Hematopoietic multipotent progenitor cell treated with erythropoietin and hydrocortisone succinate and interleukin-3 and kit ligand, for 4 days (in vitro differentiated cells): ENCODE measurements around the gene SPG7.

Experiments
- DNase-seq: peaks from one replicate; pipeline ENCODE4 v3.0.0-alpha.2; 2015

Gene SPG7

GRCh38 chr16:89548344-89549006, 40.3 kb downstream of the SPG7 start:
- DNase-seq = no peak

GRCh38 chr16:89549007-89549700, 41.0 kb downstream of the SPG7 start:
- DNase-seq = no peak

DNA sequence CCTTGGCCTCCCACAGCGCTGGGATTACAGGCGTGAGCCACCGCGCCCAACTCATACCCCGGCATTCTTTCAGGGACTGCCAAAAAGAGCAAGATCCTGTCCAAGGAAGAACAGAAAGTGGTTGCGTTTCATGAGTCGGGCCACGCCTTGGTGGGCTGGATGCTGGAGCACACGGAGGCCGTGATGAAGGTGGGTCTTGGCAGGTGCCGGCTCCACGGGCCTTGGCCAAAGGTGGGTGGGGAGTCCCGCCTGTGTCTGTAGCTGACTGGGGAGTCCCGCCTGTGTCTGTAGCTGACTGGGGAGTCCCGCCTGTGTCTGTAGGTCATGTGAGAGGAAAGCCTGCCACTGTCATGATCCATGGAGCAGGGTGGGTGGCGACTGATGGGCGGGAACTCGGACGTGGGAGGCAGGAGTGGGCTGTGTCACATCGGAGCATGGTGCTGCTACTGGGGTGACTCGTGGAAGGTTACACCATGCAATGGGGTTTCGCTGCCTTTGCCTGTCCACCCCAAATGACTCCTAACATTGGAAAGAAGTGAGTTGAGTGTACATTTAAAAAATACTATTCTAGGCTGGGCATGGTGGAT, 42.3 kb downstream of the SPG7 start:
- no peak for DNase-seq

GRCh38 chr16:89552329-89552728, 44.1 kb downstream of the SPG7 start:
- no peak for DNase-seq

- DNase-seq = no peak
Observed at GRCh38 chr16:89552913-89553312, 44.7 kb downstream of the SPG7 start.

GRCh38 chr16:89553733-89554132, 45.5 kb downstream of the SPG7 start:
- DNase-seq = no peak

GRCh38 chr16:89554343-89554742, 46.1 kb downstream of the SPG7 start:
- DNase-seq = no peak

GRCh38 chr16:89555265-89555664, 47.1 kb downstream of the SPG7 start:
- DNase-seq = no peak

- DNase-seq = no peak
Observed at GRCh38 chr16:89555780-89556179, 47.6 kb downstream of the SPG7 start.

DNA sequence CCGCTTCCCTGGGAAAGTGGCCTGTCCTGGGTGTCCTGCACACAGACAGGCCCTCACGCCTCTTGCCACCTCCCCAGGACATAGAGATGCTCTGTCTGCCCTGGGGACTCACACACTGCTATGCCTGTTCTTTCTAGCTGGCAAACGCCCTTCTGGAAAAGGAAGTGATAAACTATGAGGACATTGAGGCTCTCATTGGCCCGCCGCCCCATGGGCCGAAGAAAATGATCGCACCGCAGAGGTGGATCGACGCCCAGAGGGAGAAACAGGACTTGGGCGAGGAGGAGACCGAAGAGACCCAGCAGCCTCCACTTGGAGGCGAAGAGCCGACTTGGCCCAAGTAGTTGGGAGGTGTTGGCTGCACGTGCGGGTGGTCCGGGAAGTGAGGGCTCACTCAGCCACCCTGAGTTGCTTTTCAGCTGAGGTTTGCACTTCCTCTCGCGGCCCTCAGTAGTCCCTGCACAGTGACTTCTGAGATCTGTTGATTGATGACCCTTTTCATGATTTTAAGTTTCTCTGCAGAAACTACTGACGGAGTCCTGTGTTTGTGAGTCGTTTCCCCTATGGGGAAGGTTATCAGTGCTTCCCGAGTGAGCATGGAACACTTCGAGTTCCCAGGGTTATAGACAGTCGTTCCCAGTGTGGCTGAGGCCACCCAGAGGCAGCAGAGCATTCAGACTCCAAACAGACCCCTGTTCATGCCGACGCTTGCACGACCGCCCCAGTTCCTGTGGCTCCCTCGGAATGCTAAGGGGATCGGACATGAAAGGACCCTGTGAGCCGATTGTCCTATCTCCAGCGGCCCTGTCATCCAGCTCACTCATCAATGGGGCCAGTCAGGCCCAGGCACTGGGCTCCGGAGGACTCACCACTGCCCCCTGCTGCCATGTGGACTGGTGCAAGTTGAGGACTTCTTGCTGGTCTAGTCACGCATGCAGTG, 48.8 kb downstream of the SPG7 start:
- DNase-seq = peak; percentile 93

GRCh38 chr16:89557690-89558490, 49.7 kb downstream of the SPG7 start:
- DNase-seq = no peak

DNA sequence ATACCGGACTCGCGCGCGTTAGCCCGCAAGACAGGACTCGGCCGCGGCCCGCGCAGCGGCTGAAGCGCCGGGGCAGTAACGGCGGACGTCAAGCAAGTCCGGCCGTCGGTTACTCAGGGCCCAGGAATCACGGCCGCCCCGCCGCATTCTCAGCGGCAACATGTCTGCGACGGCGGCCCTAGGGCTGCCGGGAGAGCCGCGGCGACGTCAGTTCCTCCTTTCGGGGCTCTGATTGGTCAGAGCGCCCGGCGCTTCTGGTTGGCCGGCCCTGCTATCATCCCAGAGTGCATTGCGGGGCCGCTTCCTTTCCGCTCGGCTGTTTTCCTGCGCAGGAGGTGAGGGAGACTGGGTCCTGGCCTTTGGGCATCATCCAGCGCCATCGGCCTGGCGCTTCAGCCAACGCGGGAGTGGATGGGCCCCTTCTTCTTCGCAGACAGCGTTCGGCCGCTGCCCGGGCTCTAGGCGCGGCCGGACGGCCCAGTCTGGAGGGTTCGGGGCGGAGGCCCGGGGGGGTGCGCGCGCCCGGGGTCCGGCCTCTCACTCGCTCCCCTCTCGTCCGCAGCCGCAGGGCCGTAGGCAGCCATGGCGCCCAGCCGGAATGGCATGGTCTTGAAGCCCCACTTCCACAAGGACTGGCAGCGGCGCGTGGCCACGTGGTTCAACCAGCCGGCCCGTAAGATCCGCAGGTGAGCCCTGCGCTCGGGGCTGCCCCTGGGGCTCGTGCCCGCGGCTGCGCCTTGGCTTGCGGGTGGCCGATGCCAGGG, 52.4 kb downstream of the SPG7 start, which contains the start of gene RPL13:
Gene RPL13, plus strand, starts transcription at position 305 of the 764 bp plus-strand sequence. Its CDS starts 278 bp downstream, at position 583.
- peak; percentile 98 for DNase-seq

DNA sequence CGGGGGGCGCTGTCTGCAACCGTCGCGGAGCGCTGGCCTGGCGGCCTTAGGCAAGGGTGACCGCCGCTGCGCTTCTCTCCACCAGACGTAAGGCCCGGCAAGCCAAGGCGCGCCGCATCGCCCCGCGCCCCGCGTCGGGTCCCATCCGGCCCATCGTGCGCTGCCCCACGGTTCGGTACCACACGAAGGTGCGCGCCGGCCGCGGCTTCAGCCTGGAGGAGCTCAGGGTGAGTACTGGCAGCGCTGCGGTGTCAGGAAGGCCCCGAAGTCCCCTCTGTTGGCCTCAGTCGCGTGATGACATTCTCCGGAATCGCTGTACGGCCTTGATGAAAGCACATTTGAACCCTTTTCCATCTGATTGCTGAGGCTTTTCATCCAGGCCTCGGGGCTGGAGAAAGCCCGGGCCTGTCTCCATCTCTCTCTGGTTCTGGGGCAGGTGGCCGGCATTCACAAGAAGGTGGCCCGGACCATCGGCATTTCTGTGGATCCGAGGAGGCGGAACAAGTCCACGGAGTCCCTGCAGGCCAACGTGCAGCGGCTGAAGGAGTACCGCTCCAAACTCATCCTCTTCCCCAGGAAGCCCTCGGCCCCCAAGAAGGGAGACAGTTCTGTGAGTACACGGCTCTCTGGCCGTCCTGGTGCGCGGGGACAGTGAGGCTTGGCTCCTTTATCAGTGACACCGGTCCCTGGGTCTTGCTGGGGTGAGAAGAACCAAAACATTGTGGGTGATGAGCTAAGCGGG, 53.1 kb downstream of the SPG7 start:
- DNase-seq = peak; percentile 33

- DNase-seq = no peak
Observed at GRCh38 chr16:89561884-89562599, 53.8 kb downstream of the SPG7 start.

GRCh38 chr16:89562939-89563338, 54.7 kb downstream of the SPG7 start:
- DNase-seq = no peak

- DNase-seq = no peak
Observed at GRCh38 chr16:89563639-89564392, 55.6 kb downstream of the SPG7 start.

- DNase-seq = peak; percentile 52
Observed at GRCh38 chr16:89564476-89565255, 56.5 kb downstream of the SPG7 start.

DNA sequence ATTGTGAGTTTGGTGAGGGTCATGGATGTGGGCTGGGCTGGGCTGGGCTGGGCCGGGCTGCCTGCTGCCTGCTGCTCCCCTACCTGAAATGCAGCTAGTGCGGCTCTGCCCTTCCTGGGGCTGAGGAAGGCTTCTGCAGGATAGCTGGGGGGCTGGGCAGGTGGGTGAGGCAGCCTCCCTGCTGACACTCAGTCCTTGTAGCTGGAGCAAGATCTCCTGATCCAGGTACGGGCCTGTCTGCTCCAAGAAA, 57.0 kb downstream of the SPG7 start:
- DNase-seq = no peak
